GM19455 (cell line): ENCODE measurements around the gene EAPP.
"Not testable (repeated sequence)": the region's sequence is repeated elsewhere in the genome, so short reads cannot be mapped to it uniquely, and the experiment has no call there.

Source experiments
- ATAC-seq: cut with Tn5 transposase; IDR thresholded peaks from one replicate; pipeline ENCODE4 v1.9.1; 2021; ENCODE audit not compliant: unreplicated experiment

The EAPP gene

DNA sequence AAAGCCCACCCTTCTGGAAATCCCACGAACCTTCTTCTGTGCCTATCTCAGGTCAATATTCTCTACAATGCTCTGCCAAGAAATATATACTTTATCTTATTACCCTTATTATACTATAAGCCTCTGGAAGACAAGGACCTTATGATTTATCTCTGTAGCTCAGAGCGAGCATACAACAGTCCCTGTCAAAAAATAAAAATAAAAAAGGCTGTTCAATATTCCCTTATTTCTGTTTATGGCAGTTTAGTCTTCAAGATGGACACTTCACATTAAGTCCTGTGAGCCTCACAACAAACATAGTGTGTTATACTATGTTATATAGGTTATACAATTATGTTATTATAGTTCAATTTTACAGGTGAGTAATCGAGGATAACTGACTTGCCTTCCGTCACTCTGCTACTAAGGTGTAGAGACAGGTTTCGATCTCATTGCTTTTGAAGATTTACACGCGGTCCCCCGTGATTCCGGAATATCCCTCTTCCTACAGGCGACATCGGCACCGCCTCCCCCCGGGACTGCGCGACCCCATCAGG is 562 bp downstream of the EAPP start:
- peak; percentile 17 for ATAC-seq

DNA sequence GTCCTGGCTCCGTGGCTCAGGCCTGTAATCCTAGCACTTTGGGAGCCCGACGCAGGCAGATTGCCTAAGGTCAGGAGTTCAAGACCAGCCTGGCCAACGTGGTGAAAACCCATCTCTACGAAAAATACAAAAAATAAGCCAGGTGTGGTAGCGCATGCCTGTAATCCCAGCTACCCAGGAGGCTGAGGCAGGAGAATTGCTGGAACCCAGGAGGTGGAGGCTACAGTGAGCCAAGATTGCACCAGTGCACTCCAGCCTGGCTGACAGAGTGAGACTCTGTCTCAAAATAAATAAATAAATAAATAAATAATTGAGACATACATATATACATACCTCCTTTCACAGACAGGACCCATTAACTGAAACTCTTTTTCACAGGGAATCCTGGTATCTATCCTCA is 1.4 kb downstream of the EAPP start:
- ATAC-seq = not testable (repeated sequence)

DNA sequence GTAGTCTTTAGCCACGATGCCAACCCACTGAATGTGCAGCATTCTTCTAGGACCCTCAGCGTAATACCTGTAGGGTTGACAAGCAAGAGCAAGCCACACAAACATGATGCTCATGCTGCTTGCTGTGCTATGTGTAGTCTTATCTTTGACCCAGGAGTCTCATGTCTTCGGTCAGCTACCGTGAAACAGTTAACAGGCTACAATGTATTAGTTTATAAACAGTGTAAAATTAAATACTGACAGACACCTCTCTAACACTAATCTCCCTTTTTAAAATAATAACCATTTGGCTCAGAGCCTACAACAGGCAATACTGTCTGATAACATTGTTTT is 1.9 kb downstream of the EAPP start:
- no peak for ATAC-seq

- no peak for ATAC-seq
Measured at GRCh38 chr14:34536951-34537676, 2.4 kb downstream of the EAPP start.

GRCh38 chr14:34527591-34527990 is 11.9 kb downstream of the EAPP start:
- no peak for ATAC-seq

GRCh38 chr14:34524216-34524615 is 15.3 kb downstream of the EAPP start:
- not testable (repeated sequence) for ATAC-seq

GRCh38 chr14:34522496-34522895 is 17.0 kb downstream of the EAPP start:
- no peak for ATAC-seq

- not testable (repeated sequence) for ATAC-seq
Measured at GRCh38 chr14:34521071-34521470, 18.4 kb downstream of the EAPP start.

DNA sequence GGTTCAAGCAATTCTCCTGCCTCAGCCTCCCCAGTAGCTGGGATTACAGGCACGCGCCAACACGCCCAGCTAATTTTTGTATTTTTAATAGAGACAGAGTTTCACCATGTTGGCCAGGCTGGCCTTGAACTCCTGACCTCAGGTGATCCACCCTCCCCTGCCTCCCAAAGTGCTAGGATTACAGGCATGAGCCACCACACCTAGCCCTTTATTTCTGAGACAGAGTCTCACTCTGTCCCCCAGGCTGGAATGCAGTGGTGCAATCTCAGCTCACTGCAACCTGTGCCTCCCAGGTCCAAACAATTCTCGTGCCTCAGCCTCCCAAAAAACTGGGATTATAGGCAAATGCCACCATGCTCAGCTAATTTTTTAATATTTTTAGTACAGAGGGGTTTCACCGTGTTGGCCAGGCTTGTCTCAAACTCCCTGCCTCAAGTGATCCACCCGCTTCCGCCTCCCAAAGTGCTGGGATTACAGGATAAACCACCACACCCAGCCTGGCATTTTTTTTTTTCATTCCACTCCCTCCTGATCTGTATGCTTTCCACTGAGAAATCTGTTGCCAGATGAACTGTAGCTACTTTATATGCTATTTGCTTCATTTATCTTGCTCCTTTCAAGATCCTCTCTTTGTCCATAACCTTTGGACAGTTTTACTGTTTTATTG is 19.1 kb downstream of the EAPP start:
- ATAC-seq = not testable (repeated sequence)

DNA sequence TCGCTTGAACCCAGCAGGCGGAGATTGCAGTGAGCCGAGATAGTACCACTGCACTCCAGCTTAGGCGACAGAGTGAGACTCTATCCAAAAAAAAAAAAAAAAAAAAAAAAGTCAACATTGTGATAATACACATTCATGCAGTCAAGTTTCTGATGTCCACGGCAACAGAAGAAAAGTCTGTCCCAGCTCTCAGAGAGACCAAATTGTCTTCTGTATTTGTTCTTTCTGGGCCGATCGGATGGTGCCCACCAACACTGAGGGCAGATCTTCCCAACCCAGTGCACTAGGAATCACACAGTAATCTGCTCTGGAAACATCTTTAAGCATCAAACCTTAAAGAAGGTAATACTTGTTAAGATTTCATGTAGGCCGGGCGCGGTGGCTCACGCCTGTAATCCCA is 31.6 kb downstream of the EAPP start:
- ATAC-seq = no peak

DNA sequence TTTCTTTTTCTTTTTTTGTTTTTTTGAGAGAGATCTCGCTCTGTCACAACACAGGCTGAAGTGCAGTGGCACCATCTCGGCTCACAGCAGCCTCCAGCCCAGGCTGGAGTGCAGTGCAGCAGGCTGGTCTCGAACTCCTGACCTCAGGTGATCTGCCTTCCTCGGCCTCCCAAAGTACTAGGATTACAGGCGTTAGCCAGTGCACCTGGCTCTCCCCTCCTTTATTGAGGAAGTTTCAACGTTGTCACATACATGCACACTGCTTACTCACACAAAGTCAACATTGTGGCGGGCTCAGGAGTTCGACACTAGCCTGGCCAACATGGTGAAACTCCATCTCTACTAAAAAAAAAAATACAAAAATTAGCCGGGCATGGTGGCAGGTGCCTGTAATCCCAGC is 32.0 kb downstream of the EAPP start:
- ATAC-seq = no peak

DNA sequence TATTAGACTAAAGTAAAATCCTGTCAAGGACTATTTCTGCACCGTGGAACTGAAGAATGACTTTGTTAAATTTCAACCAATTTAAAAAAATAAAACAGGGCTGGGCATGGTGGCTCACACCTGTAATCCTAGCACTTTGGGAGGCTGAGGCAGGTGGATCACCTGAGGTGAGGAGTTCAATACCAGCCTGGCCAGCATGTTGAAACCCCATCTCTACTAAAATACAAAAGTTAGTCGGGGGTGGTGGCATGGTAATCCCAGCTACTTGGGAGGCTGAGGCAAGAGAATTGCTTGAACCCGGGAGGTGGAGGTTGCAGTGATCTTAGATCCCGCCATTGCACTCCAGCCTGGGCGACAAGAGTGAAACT is 34.4 kb downstream of the EAPP start:
- not testable (repeated sequence) for ATAC-seq

- ATAC-seq = not testable (repeated sequence)
Measured at GRCh38 chr14:34504027-34504426, 35.5 kb downstream of the EAPP start.

GRCh38 chr14:34502545-34503225 is 36.8 kb downstream of the EAPP start:
- no peak for ATAC-seq

DNA sequence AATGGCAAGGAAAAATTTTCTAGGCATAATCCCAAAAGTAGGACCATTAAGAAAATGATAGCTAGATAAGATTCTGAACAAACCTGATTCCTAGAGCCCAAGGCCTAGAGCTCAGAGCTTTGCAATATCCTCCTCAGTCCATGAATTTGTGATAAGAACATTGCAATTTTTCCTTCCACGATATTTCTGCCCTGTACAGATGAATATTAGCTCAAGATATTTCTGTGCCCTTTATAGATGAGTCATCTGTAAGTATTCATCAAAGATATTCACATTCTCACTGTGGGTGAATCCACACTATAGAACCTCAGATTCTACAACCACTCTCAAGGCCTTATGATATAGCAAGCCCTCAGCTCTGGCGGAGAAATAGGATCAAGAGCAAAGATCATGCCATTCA is 37.5 kb downstream of the EAPP start:
- ATAC-seq = no peak

DNA sequence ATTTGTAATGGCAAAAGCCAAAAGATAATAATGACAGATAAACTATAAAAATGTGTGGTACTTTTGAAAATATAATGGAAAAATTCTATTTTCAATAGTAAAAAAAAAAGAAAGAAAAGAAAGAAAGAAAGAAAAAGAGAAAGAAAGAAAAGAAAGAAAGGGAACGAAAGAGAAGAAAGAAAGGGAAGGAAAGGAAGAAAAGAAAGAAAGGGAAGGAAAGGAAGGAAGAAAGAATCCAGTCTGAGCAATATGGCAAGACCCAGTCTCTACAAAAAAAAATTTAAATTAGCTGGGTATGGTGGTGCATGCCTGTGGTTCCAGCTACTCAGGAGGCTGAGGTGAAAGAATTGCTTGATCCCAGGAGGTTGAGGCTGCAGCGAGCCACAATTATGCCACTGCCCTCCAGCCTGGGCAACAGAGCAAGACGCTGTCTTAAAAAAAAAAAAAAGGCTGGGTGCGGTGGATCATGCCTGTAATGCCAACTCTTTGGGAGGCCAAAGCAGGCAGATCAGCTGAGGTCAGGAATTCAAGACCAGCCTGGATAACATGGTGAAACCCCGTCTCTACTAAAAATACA is 38.4 kb downstream of the EAPP start:
- no peak for ATAC-seq

GRCh38 chr14:34498684-34499412 is 40.7 kb downstream of the EAPP start:
- no peak for ATAC-seq

- no peak for ATAC-seq
Measured at GRCh38 chr14:34496679-34497513, 42.6 kb downstream of the EAPP start.

DNA sequence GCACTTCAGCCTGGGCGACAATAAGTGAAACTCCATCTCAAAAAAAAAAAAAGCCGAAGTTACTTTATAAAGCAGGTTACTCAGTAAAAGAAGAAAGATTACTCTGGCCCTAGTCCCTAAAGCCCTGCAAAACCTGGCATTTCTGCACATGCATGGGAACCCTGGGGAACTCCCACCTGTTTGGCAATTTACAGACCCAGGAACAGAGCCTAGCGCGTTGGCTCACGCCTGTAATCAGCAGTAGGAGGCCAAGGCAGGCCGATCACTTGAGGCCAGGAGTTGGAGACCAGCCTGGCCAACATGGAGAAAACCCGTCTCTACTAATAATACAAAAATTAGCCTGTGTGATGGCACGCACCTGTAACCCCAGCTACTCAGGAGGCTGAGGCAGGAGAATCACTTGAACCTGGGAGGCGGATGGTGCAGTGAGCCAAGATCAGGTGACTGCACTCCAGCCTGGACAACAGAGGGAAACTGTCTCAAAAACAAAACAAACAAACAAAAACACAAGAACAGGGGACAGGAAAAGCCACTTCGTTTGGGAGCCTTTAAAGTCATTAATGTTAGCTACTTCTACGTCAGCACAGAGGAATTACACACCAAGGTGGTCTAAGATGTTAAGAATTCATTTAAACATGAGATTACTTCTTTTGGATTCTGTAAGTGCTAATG is 43.4 kb downstream of the EAPP start:
- no peak for ATAC-seq

- no peak for ATAC-seq
Measured at GRCh38 chr14:34489324-34489723, 50.2 kb downstream of the EAPP start.
